Trophoblast cell (in vitro differentiated cells and primary cell): ENCODE measurements around the gene CLDN9.
A peak's percentile ranks its signal among the peaks of the same experiment; 100 is the strongest.

Source experiments
- DNase-seq, 2 donors: peaks; one replicate each; pipeline ENCODE4 v3.0.0-alpha.2; 2016
- H2AFZ ChIP-seq: 2 replicates; pipeline ENCODE4 v1.6.1; 2013; ENCODE audit warnings: low read length, moderate library complexity, mild to moderate bottlenecking; ENCODE audit not compliant: insufficient read depth, poor library complexity
- H2AK5ac ChIP-seq: 2 replicates; pipeline ENCODE4 v1.6.1; 2013; ENCODE audit warnings: mild to moderate bottlenecking, low read length
- H2BK120ac ChIP-seq: 2 replicates; pipeline ENCODE4 v1.6.1; 2013; ENCODE audit warnings: low read length, mild to moderate bottlenecking, moderate library complexity; ENCODE audit not compliant: insufficient read depth, poor library complexity
- H2BK12ac ChIP-seq: 2 replicates; pipeline ENCODE4 v1.6.1; 2013; ENCODE audit warnings: mild to moderate bottlenecking, low read length, moderate library complexity
- H2BK5ac ChIP-seq: 2 replicates; pipeline ENCODE4 v1.6.1; 2013; ENCODE audit warnings: low read length, low read depth, moderate library complexity, mild to moderate bottlenecking; ENCODE audit not compliant: poor library complexity
- H3K14ac ChIP-seq: 2 replicates; pipeline ENCODE4 v1.6.1; 2013; ENCODE audit warnings: mild to moderate bottlenecking, low read length
- H3K18ac ChIP-seq: 2 replicates; pipeline ENCODE4 v1.6.1; 2013; ENCODE audit warnings: mild to moderate bottlenecking, low read length
- H3K23ac ChIP-seq: 2 replicates; pipeline ENCODE4 v1.6.1; 2013; ENCODE audit warnings: low read length
- H3K27ac ChIP-seq: 2 replicates; pipeline ENCODE4 v1.5.1; 2013; ENCODE audit warnings: low read depth, mild to moderate bottlenecking, inconsistent platforms, low read length, moderate library complexity
- H3K27me3 ChIP-seq: 2 replicates; pipeline ENCODE4 v1.6.1; 2013; ENCODE audit warnings: inconsistent platforms, mild to moderate bottlenecking, low read length, moderate library complexity; ENCODE audit not compliant: insufficient read depth
- H3K36me3 ChIP-seq, 2 experiments: 1 replicate in 1 of 2; 2 replicates in 1 of 2; pipeline ENCODE4 v1.6.1; 2013; ENCODE audit warnings: low read length in 2 of 2, mild to moderate bottlenecking in 2 of 2, moderate library complexity in 1 of 2; ENCODE audit not compliant: insufficient read depth in 2 of 2, control insufficient read depth in 1 of 2
- H3K4ac ChIP-seq: 2 replicates; pipeline ENCODE4 v1.6.1; 2013; ENCODE audit warnings: low read depth, mild to moderate bottlenecking, low read length, moderate library complexity
- H3K4me1 ChIP-seq, 2 experiments: 1 replicate in 1 of 2; 2 replicates in 1 of 2; pipeline ENCODE4 v1.6.1; 2013; ENCODE audit warnings: low read length in 2 of 2, mild to moderate bottlenecking in 2 of 2, moderate library complexity in 1 of 2; ENCODE audit not compliant: insufficient read depth in 2 of 2, control insufficient read depth in 1 of 2
- H3K4me2 ChIP-seq: 2 replicates; pipeline ENCODE4 v1.6.1; 2013; ENCODE audit warnings: inconsistent platforms, mild to moderate bottlenecking, low read length, moderate library complexity
- H3K4me3 ChIP-seq: 2 replicates; pipeline ENCODE4 v1.5.1; 2013; ENCODE audit warnings: mild to moderate bottlenecking, low read depth, low read length, inconsistent platforms
- H3K79me1 ChIP-seq: one replicate; pipeline ENCODE4 v1.6.1; 2013; ENCODE audit warnings: low read length
- H3K79me2 ChIP-seq: 2 replicates; pipeline ENCODE4 v1.6.1; 2013; ENCODE audit warnings: low read length, mild to moderate bottlenecking; ENCODE audit not compliant: control insufficient read depth, insufficient read depth, poor library complexity
- H3K9ac ChIP-seq: 2 replicates; pipeline ENCODE4 v1.6.1; 2013; ENCODE audit warnings: mild to moderate bottlenecking, low read length
- H3K9me3 ChIP-seq: 2 replicates; pipeline ENCODE4 v1.6.1; 2013; ENCODE audit warnings: low read depth, mild to moderate bottlenecking, control low read depth, inconsistent platforms, low read length; ENCODE audit not compliant: insufficient read depth
- H4K12ac ChIP-seq: 2 replicates; pipeline ENCODE4 v1.6.1; 2013; ENCODE audit warnings: low read depth, mild to moderate bottlenecking, low read length, moderate library complexity
- H4K8ac ChIP-seq: 2 replicates; pipeline ENCODE4 v1.6.1; 2013; ENCODE audit warnings: low read depth, mild to moderate bottlenecking, low read length, moderate library complexity
- H4K91ac ChIP-seq: one replicate; pipeline ENCODE4 v1.6.1; 2013; ENCODE audit warnings: low read depth, mild to moderate bottlenecking, low read length, moderate library complexity
- WGBS: extraction: QIAGEN DNeasy Blood & Tissue Kit; methylation state at CpG from one replicate; pipeline ENCODE4 v1.1.7; 2013; ENCODE audit warnings: missing lambda C conversion rate; ENCODE audit not compliant: insufficient read length, insufficient coverage; ENCODE audit errors: extremely low coverage; 5-methylcytosine and 5-hydroxymethylcytosine counted together

The CLDN9 gene

DNA sequence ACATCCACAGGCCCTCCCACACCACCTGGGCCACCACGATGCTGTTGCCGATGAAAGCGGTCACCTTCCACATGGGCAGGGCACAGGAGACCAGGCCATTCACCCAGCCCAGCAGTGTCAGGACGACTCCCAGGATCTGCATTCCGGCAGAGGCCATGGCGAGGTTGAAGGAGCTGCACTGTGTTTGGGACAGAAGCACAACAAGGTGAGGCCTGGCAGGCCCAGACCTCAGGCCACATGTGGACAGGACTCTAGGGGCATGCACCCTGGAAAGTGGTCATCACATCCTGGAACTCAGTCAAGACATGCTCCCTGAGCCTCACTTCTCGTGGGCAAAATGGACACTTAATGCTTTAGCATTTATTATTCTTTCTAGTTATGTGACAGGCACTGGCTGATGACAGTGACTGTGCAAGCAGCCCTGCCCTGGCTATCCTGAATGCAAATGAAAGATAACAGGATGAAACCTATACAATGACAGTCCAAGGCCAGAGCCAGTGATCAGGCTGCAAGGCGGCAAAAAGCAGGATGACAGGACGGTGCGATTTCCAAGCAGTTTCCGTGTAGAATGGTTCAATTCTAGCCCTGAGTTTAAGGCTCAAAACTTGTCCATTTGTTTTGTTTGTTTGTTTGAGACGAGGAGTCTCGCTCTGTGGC lies 3.3 kb downstream of the CLDN9 start:
- Histone ChIP-seq H3K18ac (no peak overlapping the region), H3K36me3 (peaks cover 18 to 23% of the 10 kb centered on the region in 2 experiments), H3K4me1 (peaks cover 32 to 50% of the 10 kb centered on the region in 2 experiments), H3K27me3 (no peaks in the 10 kb centered on the region), H4K8ac (no peak overlapping the region), H3K9ac (no peak overlapping the region), H3K4me3 (no peak overlapping the region), H3K23ac (no peak overlapping the region), H2AK5ac (no peak overlapping the region), H3K27ac (no peak overlapping the region), H2BK12ac (no peak overlapping the region), H3K79me2 (peaks cover 25% of the 10 kb centered on the region), H4K12ac (no peak overlapping the region), H2AFZ (no peak overlapping the region), H3K4ac (peak overlapping the region; percentile 0), H4K91ac (no peak overlapping the region), H3K14ac (no peak overlapping the region), H2BK120ac (no peak overlapping the region), H3K79me1 (peaks cover 30% of the 10 kb centered on the region), H2BK5ac (no peak overlapping the region), H3K9me3 (peaks cover 3% of the 10 kb centered on the region), H3K4me2 (peak overlapping the region; percentile 27)
- no CpG with 5 or more reads among the region's 13 CpGs for WGBS
- DNase-seq: no peak

DNA sequence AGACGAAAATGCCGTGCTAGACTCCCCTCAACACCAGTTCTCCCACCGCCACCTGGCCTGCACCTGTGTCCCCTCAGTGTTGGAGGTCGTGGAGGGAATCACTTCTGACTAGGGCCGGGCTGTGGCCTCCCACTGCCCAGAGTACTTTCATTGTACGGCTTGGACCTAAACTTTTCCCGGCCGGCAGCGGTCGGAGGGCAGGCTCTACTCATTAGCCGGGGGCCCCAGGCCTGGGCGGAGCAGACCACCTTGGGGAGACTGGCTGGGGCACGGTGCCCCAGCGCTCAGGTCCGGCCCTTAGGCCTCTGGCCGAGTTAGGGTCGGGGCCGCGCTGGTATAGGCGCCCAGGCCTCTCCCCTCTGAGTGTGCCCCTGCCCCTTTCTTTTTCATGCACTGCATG lies 4.6 kb downstream of the CLDN9 start:
- peak overlapping the region; percentile 92 for H3K18ac ChIP-seq

DNA sequence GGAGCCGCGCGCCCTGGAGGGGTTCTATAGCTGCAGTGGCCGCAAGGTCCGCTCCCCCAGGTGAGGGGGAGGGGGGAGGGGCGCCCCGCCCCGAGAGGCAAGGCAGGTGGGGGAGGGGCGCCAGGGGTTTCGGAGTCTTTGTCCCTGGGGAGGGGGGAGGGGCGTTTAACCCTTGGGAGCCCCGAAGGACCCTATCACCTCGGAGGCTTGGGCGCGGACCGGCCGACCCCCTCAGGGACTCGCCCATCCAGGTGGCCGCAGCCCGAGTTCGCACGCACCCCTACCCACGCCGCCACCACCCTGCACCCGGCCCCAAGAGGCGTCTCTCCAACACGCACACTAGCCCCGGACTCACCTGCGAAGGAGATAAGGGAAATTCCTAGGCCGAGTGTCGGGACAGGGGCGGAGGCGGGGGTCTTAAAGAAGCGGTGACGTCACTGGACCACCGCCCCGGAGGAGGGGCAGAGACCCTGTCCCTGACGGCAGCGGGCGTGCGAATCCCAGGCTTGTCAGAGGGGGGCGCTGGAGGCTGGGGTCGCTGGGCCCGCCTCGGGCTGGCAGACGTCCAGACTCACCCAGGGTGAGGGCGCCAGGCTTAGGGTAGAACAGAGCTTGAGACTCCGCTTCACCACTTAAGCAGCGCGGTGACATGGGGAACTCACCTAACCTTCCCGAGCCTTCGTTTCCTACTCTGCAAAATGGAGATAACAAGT lies 5.2 kb downstream of the CLDN9 start, which contains the start of gene CLDN6:
Gene CLDN6, minus strand, starts transcription at position 390 of the 713 bp plus-strand sequence. CDS start 2,162 bp downstream, outside the sequence.
- Histone ChIP-seq H3K4me3 (peak within 1 kb of the TSS; percentile 98), H3K4me2 (peak within 1 kb of the TSS; percentile 66), H3K79me1 (peaks cover 38% of the 10 kb centered on the region), H3K4me1 (peaks cover 28 to 40% of the 10 kb centered on the region in 2 experiments), H3K27ac (peak within 1 kb of the TSS; percentile 87), H4K12ac (peak within 1 kb of the TSS; percentile 89), H3K18ac (peak within 1 kb of the TSS; percentile 99), H3K9ac (peak within 1 kb of the TSS; percentile 87), H2AFZ (peak within 1 kb of the TSS; percentile 61), H2BK12ac (peak within 1 kb of the TSS; percentile 42), H3K23ac (no peak within 1 kb of the TSS), H2BK5ac (peak within 1 kb of the TSS; percentile 99), H4K8ac (peak within 1 kb of the TSS; percentile 90), H3K4ac (peak within 1 kb of the TSS; percentile 98), H3K79me2 (peaks cover 36% of the 10 kb centered on the region), H4K91ac (peak within 1 kb of the TSS; percentile 97), H2AK5ac (peak within 1 kb of the TSS; percentile 98), H2BK120ac (peak within 1 kb of the TSS; percentile 98), H3K14ac (peak within 1 kb of the TSS; percentile 97), H3K36me3 (peaks cover 31 to 36% of the 10 kb centered on the region in 2 experiments), H3K9me3 (peaks cover 3% of the 10 kb centered on the region), H3K27me3 (no peaks in the 10 kb centered on the region)
- DNase-seq: peak in 1 of 2 donors; percentile 20
- no CpG with 5 or more reads among the region's 52 CpGs for WGBS

More for the DNA sequence above, 4.6 kb downstream of the CLDN9 start:
- Histone ChIP-seq H3K4me3 (peak overlapping the region; percentile 98), H3K9ac (peak overlapping the region; percentile 73), H4K8ac (peak overlapping the region; percentile 57), H2BK12ac (peak overlapping the region; percentile 42), H2AFZ (no peak overlapping the region), H4K91ac (peak overlapping the region; percentile 97), H3K9me3 (peaks cover 3% of the 10 kb centered on the region), H2BK120ac (peak overlapping the region; percentile 86), H3K23ac (no peak overlapping the region), H3K36me3 (peaks cover 26 to 30% of the 10 kb centered on the region in 2 experiments), H3K4me2 (peak overlapping the region; percentile 66), H4K12ac (peak overlapping the region; percentile 13), H3K14ac (peak overlapping the region; percentile 85), H2AK5ac (peak overlapping the region; percentile 73), H3K27ac (peak overlapping the region; percentile 87), H3K79me1 (peaks cover 34% of the 10 kb centered on the region), H3K4me1 (peaks cover 28 to 41% of the 10 kb centered on the region in 2 experiments), H3K4ac (peak overlapping the region; percentile 93), H3K79me2 (peaks cover 31% of the 10 kb centered on the region), H3K27me3 (no peaks in the 10 kb centered on the region), H2BK5ac (peak overlapping the region; percentile 63)
- no CpG with 5 or more reads among the region's 20 CpGs for WGBS
- no peak for DNase-seq

DNA sequence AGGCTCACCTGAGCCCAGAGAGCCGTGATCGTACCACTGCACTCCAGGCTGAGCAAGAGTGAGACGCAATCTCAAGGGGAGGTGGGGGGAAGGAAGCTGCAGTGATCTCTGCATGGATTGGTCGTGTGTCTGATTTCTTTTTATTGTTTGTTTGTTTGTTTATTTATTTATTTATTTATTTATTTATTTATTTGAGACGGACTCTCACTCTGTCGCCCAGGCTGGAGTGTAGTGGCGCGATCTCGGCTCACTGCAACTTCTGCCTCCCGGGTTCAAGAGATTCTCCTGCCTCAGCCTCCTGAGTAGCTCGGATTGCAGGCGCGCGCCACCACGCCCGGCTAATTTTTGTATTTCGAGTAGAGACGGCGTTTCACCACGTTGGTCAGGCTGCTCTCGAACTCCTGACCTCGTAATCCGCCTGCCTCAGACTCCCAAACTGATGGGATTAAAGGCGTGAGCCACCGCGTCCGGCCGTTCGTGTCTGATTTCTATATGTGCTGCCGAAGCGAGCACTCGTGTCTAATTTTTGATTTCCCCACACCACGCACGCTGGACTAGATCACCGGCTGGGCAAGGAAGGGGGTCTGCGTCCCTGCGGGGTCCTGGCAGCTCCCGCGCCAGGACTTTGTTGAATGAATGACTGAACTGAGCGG lies 7.0 kb downstream of the CLDN9 start:
- peak overlapping the region; percentile 85 for H2BK12ac ChIP-seq
- H3K27me3 ChIP-seq: no peaks in the 10 kb centered on the region
- peaks cover 18 to 29% of the 10 kb centered on the region in 2 experiments for H3K4me1 ChIP-seq
- H3K4me2 ChIP-seq: peak overlapping the region; percentile 84
- peaks cover 25 to 29% of the 10 kb centered on the region in 2 experiments for H3K36me3 ChIP-seq
- H3K14ac ChIP-seq: no peak overlapping the region
- peak overlapping the region; percentile 47 for H2AFZ ChIP-seq
- DNase-seq: no peak
- H3K9ac ChIP-seq: peak overlapping the region; percentile 71
- H4K12ac ChIP-seq: no peak overlapping the region
- no CpG with 5 or more reads among the region's 40 CpGs for WGBS
- H3K27ac ChIP-seq: no peak overlapping the region
- no peak overlapping the region for H3K23ac ChIP-seq
- H3K79me1 ChIP-seq: peaks cover 48% of the 10 kb centered on the region
- H2BK120ac ChIP-seq: peak overlapping the region; percentile 35
- H3K18ac ChIP-seq: no peak overlapping the region
- peak overlapping the region; percentile 82 for H3K4ac ChIP-seq
- peak overlapping the region; percentile 39 for H4K91ac ChIP-seq
- peak overlapping the region; percentile 49 for H2AK5ac ChIP-seq
- H3K4me3 ChIP-seq: peak overlapping the region; percentile 52
- peaks cover 42% of the 10 kb centered on the region for H3K79me2 ChIP-seq
- peak overlapping the region; percentile 29 for H2BK5ac ChIP-seq
- peak overlapping the region; percentile 61 for H4K8ac ChIP-seq
- peaks cover 3% of the 10 kb centered on the region for H3K9me3 ChIP-seq
